T-cell (primary cell): ENCODE results near the gene ABCC3. TPM values are rescaled to one million over a fixed set of nuclear protein-coding genes. Genes with fewer than 3 reads are reported as not detected.

Source experiments
- ATAC-seq, 4 experiments: fragments of 200-7000 bp in 3 of 4; fragments of 150-1000 bp in 1 of 4; cut with Tn5 transposase; replicated peaks in 1 of 4; 1 replicate in 3 of 4; 2 replicates in 1 of 4; pipeline ENCODE4 v1.10.0; 2021; ENCODE audit warnings: moderate library complexity in 3 of 4, mild to moderate bottlenecking in 2 of 4, moderate number of reproducible peaks in 1 of 4
- CTCF ChIA-PET, 2 donors: fragments of 300-600 bp; sonication (Branson Sonifier 250); formaldehyde crosslinking; loops; one replicate each; lab custom pipeline; 2022; ENCODE audit warnings: antibody characterized with exemption in 2 of 2; lab: Charles Lee
- POLR2A ChIA-PET, 2 donors: fragments of 300-600 bp; sonication (Branson Sonifier 250); formaldehyde crosslinking; loops; one replicate each; lab custom pipeline; 2022; ENCODE audit warnings: antibody characterized with exemption in 2 of 2; lab: Charles Lee
- DNase-seq, 35 experiments: peaks; one replicate each; pipeline versions ENCODE4 v3.0.0 to v3.0.0-alpha.2; 2013 to 2023
- H3K27ac ChIP-seq: one replicate; pipeline ENCODE4 v1.5.1; 2013; ENCODE audit warnings: low read length
- H3K27me3 ChIP-seq, 2 experiments: replicated peaks in 1 of 2; 1 replicate in 1 of 2; 2 replicates in 1 of 2; pipeline versions ENCODE4 v1.6.1 to v1.7.0; 2013; ENCODE audit warnings: low read length in 1 of 2, mixed read lengths in 1 of 2; ENCODE audit not compliant: control insufficient read depth in 2 of 2, insufficient read depth in 2 of 2; ENCODE audit errors: extremely low read depth in 1 of 2
- H3K36me3 ChIP-seq, 2 donors: 1 replicate in 1 of 2; 2 replicates in 1 of 2; pipeline versions ENCODE4 v1.6.1 to v1.7.0; 2013; ENCODE audit warnings: low read length in 1 of 2; ENCODE audit not compliant: control insufficient read depth in 2 of 2, insufficient read depth in 1 of 2; ENCODE audit errors: extremely low read depth in 1 of 2
- H3K4me1 ChIP-seq, 2 experiments: 1 replicate in 1 of 2; 2 replicates in 1 of 2; pipeline versions ENCODE4 v1.6.1 to v1.7.0; 2013; ENCODE audit warnings: low read length in 2 of 2, mixed read lengths in 1 of 2; ENCODE audit not compliant: insufficient read depth in 2 of 2, control insufficient read depth in 1 of 2; ENCODE audit errors: extremely low read depth in 1 of 2
- H3K4me3 ChIP-seq, 2 donors: 1 replicate in 1 of 2; 2 replicates in 1 of 2; pipeline versions ENCODE4 v1.5.1 to v1.7.0; 2013; ENCODE audit warnings: mild to moderate bottlenecking in 2 of 2, low read length in 1 of 2, moderate library complexity in 1 of 2; ENCODE audit not compliant: control insufficient read depth in 1 of 2; ENCODE audit errors: extremely low read depth in 1 of 2
- H3K9me3 ChIP-seq: 2 replicates; pipeline ENCODE4 v1.7.0; 2013
- H3K27ac Mint-ChIP-seq, 2 donors: one replicate each; pipeline ENCODE4 v1.8.0; 2020 to 2021; ENCODE audit warnings: mild to moderate bottlenecking in 2 of 2, mixed read lengths in 2 of 2
- H3K27me3 Mint-ChIP-seq, 2 donors: one replicate each; pipeline ENCODE4 v1.8.0; 2021 to 2022; ENCODE audit warnings: mixed read lengths in 2 of 2
- H3K36me3 Mint-ChIP-seq: one replicate; pipeline ENCODE4 v1.8.0; 2021; ENCODE audit warnings: mixed read lengths
- H3K4me1 Mint-ChIP-seq, 3 donors: one replicate each; pipeline ENCODE4 v1.8.0; 2020 to 2022; ENCODE audit warnings: mixed read lengths in 3 of 3, mild to moderate bottlenecking in 1 of 3
- H3K4me3 Mint-ChIP-seq, 3 donors: one replicate each; pipeline ENCODE4 v1.8.0; 2020 to 2022; ENCODE audit warnings: mild to moderate bottlenecking in 3 of 3, mixed read lengths in 3 of 3, moderate library complexity in 3 of 3
- H3K9me3 Mint-ChIP-seq, 3 donors: one replicate each; pipeline ENCODE4 v1.8.0; 2020 to 2022; ENCODE audit warnings: mixed read lengths in 3 of 3
- WGBS: methylation state at CpG from one replicate; pipeline ENCODE4 v1.1.5; 2013; ENCODE audit warnings: missing lambda C conversion rate; ENCODE audit not compliant: insufficient coverage; 5-methylcytosine and 5-hydroxymethylcytosine counted together
- total RNA-seq, 35 experiments: library from RNA in 6 of 35; stranded (reverse) in 6 of 35; fragments of 120-200 nt in 1 of 35; gene quantifications; one replicate each; pipeline versions ENCODE4 v1.2.1 to v1.2.4 and lab custom pipeline; 2013 to 2026

The ABCC3 gene
- total RNA-seq, 5 donors from 2014 or later (not counting 1 experiment from before 2014, with no cell fraction given), result 0.75 to 2.2 (median 1.5) TPM; not detected in 1

- H3K9me3 ChIP-seq, result no peaks in the 10 kb centered on the region
- H3K27ac ChIP-seq, result no peak overlapping the region
- Mint-ChIP-seq H3K4me3 (no peak overlapping the region), H3K9me3 (no peaks in the 10 kb centered on the region), H3K36me3 (peaks cover 11% of the 10 kb centered on the region), H3K27ac (no peak overlapping the region), H3K4me1 (no peaks in the 10 kb centered on the region), H3K27me3 (peaks cover 2 to 5% of the 10 kb centered on the region in 2 donors)
- H3K27me3 ChIP-seq, result no peaks in the 10 kb centered on the region
- 0% methylated on average over 1 of the region's 4 CpGs for WGBS
- ChIA-PET CTCF (interaction anchor here in 1 of 2 donors (0.7 kb wide), 1 partner anchor 89 kb away, joined by 3 read pairs; no protein-coding TSS in a partner anchor), POLR2A (no interaction called here)
- no peak overlapping the region for H3K4me3 ChIP-seq
- ATAC-seq, result no peak
- H3K36me3 ChIP-seq, result peaks cover 0 to 18% of the 10 kb centered on the region in 2 donors
- H3K4me1 ChIP-seq, result no peaks in the 10 kb centered on the region
- no peak for DNase-seq
These were observed 54.6 kb downstream of the ABCC3 start for GRCh38 chr17:50689251-50689650.

DNA sequence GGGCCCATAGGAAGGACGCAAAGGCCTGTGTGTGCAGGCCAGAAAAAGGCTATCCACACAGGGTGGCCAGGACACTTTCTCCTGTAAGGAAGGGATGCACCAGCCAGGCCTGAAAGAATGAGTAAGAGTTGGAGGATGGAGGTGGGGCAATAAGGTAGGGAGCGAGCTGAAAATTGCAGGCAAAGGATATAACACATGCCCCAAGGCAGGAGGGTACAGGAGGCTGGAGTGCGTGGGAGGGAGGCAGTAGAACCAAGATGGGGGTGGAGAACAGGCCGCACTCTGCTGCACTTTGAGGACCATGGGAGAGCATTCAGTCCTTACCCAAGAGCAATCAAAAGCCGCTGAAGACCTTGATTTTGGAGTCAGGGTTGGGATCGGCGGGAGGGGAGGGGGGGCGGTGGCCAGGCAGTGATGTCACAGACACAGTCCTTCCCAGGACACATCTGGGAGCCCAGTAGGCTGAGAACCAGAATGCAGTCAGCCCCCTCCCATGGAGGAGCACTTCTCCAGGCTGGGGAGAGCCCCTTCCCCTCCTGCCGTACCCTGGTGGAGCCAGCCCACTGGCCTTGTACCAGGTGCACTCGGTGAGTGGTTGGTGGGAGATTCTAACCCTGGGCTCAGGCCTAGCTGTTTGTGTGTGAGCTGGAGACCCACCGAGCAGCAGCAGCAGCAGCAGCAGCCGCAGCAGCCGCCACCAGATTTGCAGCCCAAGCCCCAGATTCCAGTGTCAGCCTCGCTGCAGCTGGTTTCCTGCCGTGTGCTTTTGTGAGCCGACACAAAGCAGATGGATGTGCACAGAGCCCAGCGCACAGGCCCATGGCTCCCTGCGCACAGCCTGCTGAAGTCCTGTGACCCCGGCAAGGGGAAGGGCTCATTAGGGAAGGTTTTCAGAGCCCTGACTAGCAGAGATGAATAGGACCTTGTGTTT lies 55.5 kb downstream of the ABCC3 start:
- no peak overlapping the region for H3K4me3 ChIP-seq
- H3K36me3 ChIP-seq, result peaks cover 0 to 27% of the 10 kb centered on the region in 2 donors
- no peak overlapping the region for H3K27ac ChIP-seq
- Mint-ChIP-seq H3K27me3 (peaks cover 2 to 5% of the 10 kb centered on the region in 2 donors), H3K4me1 (no peaks in the 10 kb centered on the region), H3K4me3 (no peak overlapping the region), H3K27ac (no peak overlapping the region), H3K9me3 (no peaks in the 10 kb centered on the region), H3K36me3 (peaks cover 14% of the 10 kb centered on the region)
- ChIA-PET POLR2A (no interaction called here), CTCF (no interaction called here)
- DNase-seq (no peak), ATAC-seq (no peak)
- no peaks in the 10 kb centered on the region for H3K27me3 ChIP-seq
- H3K4me1 ChIP-seq, result no peaks in the 10 kb centered on the region
- 91% methylated on average over 15 of the region's 19 CpGs for WGBS
- no peaks in the 10 kb centered on the region for H3K9me3 ChIP-seq

GRCh38 chr17:50690887-50691549 lies 56.3 kb downstream of the ABCC3 start:
- CTCF ChIA-PET, result interaction anchor here in 1 of 2 donors (0.9 kb wide), 1 partner anchor 204 kb away, joined by 3 read pairs; no protein-coding TSS in a partner anchor
- no peak overlapping the region for H3K4me3 Mint-ChIP-seq
- 91% methylated on average over 5 of the region's 9 CpGs for WGBS
- no peaks in the 10 kb centered on the region for H3K4me1 ChIP-seq
- peaks cover 8 to 35% of the 10 kb centered on the region in 2 donors for H3K36me3 ChIP-seq
- DNase-seq (no peak), ATAC-seq (no peak)
- H3K4me1 Mint-ChIP-seq, result peaks cover 0 to 2% (median 0%) of the 10 kb centered on the region in 3 donors
- peaks cover 22% of the 10 kb centered on the region for H3K36me3 Mint-ChIP-seq
- no peaks in the 10 kb centered on the region for H3K9me3 ChIP-seq
- no peaks in the 10 kb centered on the region for H3K27me3 ChIP-seq
- H3K27me3 Mint-ChIP-seq, result peaks cover 2 to 5% of the 10 kb centered on the region in 2 donors
- H3K27ac ChIP-seq, result no peak overlapping the region
- H3K9me3 Mint-ChIP-seq, result no peaks in the 10 kb centered on the region
- H3K4me3 ChIP-seq, result no peak overlapping the region
- POLR2A ChIA-PET, result no interaction called here
- no peak overlapping the region for H3K27ac Mint-ChIP-seq

DNA sequence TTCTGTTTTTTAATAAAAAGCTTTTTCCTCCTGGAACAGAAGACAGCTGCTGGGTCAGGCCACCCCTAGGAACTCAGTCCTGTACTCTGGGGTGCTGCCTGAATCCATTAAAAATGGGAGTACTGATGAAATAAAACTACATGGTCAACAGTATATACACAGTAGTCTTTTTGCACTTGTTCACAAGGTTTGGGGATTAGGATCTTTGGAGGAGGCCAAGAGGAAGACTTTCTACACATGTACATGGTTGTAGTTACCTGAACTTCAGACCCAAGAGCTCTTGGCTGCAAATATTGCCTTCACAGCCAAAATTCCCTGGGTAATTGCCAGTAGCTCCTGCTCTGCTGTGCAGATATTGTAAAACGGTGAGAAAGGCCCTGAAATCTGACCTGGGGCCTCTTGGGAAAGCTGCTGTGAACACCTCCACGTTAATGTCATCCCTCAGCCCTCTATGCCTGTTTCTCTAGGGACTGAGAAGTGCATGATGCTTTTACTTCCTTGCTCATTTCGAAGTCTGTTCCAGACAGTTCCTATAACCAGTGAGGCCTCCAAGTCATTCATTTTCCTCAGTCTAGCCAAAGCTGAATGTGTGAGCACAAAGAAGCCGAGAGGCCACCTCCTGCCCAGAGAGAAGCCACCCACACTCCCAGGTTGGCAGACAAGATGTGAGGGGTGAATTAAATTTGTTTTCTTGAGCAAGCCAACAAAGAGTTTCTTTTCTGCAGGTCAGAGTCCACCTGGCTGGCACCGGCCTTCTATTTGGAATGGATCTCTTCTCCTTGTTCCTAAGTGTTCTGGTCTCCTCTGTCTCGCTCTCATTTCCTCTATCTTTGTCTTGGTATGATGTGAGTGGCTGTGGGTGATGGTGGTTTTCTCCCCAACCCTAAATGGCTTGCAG lies 57.1 kb downstream of the ABCC3 start:
- Histone ChIP-seq H3K27me3 (no peaks in the 10 kb centered on the region), H3K4me1 (no peaks in the 10 kb centered on the region), H3K27ac (no peak overlapping the region), H3K4me3 (no peak overlapping the region), H3K9me3 (no peaks in the 10 kb centered on the region), H3K36me3 (peaks cover 9 to 43% of the 10 kb centered on the region in 2 donors)
- Mint-ChIP-seq H3K27me3 (no peaks in the 10 kb centered on the region), H3K27ac (peak overlapping the region in 1 of 2 donors; percentile 49), H3K9me3 (no peaks in the 10 kb centered on the region), H3K36me3 (peaks cover 29% of the 10 kb centered on the region), H3K4me1 (peaks cover 0 to 2% (median 0%) of the 10 kb centered on the region in 3 donors), H3K4me3 (no peak overlapping the region)
- ATAC-seq (no peak), DNase-seq (no peak)
- 93% methylated on average over 2 of the region's 6 CpGs for WGBS
- CTCF ChIA-PET, result interaction anchor here in 1 of 2 donors (0.9 kb wide), 1 partner anchor 205 kb away, joined by 3 read pairs; no protein-coding TSS in a partner anchor
- POLR2A ChIA-PET, result no interaction called here

- Histone ChIP-seq H3K36me3 (peaks cover 9 to 50% of the 10 kb centered on the region in 2 donors), H3K4me3 (no peak overlapping the region), H3K27ac (no peak overlapping the region), H3K4me1 (no peaks in the 10 kb centered on the region), H3K9me3 (no peaks in the 10 kb centered on the region), H3K27me3 (no peaks in the 10 kb centered on the region)
- no CpG with 5 or more reads among the region's 6 CpGs for WGBS
- POLR2A ChIA-PET, result no interaction called here
- no peak overlapping the region for H3K27ac Mint-ChIP-seq
- H3K36me3 Mint-ChIP-seq, result peaks cover 36% of the 10 kb centered on the region
- ATAC-seq, result no peak
- H3K9me3 Mint-ChIP-seq, result no peaks in the 10 kb centered on the region
- no peaks in the 10 kb centered on the region for H3K27me3 Mint-ChIP-seq
- DNase-seq, result no peak
- peaks cover 1 to 3% (median 2%) of the 10 kb centered on the region in 3 donors for H3K4me1 Mint-ChIP-seq
- no peak overlapping the region for H3K4me3 Mint-ChIP-seq
- CTCF ChIA-PET, result no interaction called here
These were observed 57.9 kb downstream of the ABCC3 start for GRCh38 chr17:50692448-50693035.
